Endothelial cell of umbilical vein (primary cell): ENCODE data around the gene CYFIP1. TPM values are rescaled to one million over a fixed set of nuclear protein-coding genes. Genes with fewer than 3 reads are reported as not detected.
A peak's percentile ranks its signal among the peaks of the same experiment; 100 is the strongest.

Source experiments
- BruUV-seq: library from RNA; stranded (reverse); fragments of 400-500 nt; replicated peaks from 2 replicates; lab custom pipeline; 2021; lab: Mats Ljungman, UMichigan
- CTCF ChIA-PET: fragments of 300-600, 350-600 bp; sonication (Branson Sonifier 250); formaldehyde crosslinking; loops from one replicate; lab custom pipeline; 2021; ENCODE audit warnings: antibody characterized with exemption, inconsistent platforms; lab: Charles Lee
- POLR2A ChIA-PET: fragments of 300-600, 350-600 bp; sonication (Branson Sonifier 250); formaldehyde crosslinking; loops from one replicate; lab custom pipeline; 2021; ENCODE audit warnings: antibody characterized with exemption, inconsistent platforms; lab: Charles Lee
- DNase-seq: peaks from one replicate; pipeline ENCODE4 v3.0.0-alpha.2; 2011; ENCODE audit warnings: low read depth, low spot score
- FAIRE-seq: peaks from 2 replicates; lab custom pipeline; 2011; peaks lifted over from hg19 to GRCh38; lab: Jason Lieb, UNC
- H2AFZ ChIP-seq: 2 replicates; pipeline ENCODE4 v1.6.0; 2012; ENCODE audit warnings: low read depth, low read length, control low read depth, inconsistent platforms
- H3K27ac ChIP-seq: 2 replicates; pipeline ENCODE4 v1.5.1; 2011; ENCODE audit warnings: low read depth, mild to moderate bottlenecking, control low read depth, low read length, moderate library complexity; ENCODE audit not compliant: insufficient read depth
- H3K27me3 ChIP-seq, 2 experiments: 2 replicates each; pipeline versions ENCODE4 v1.6.0 to v1.6.1; 2011; ENCODE audit warnings: low read length in 2 of 2, mixed read lengths in 1 of 2; ENCODE audit not compliant: control insufficient read depth in 2 of 2, insufficient read depth in 2 of 2
- H3K36me3 ChIP-seq, 2 experiments: 2 replicates in 1 of 2; 3 replicates in 1 of 2; pipeline ENCODE4 v1.5.1; 2011; ENCODE audit warnings: low read length in 2 of 2, mild to moderate bottlenecking in 1 of 2, moderate library complexity in 1 of 2; ENCODE audit not compliant: control insufficient read depth in 2 of 2, insufficient read depth in 2 of 2; ENCODE audit errors: extremely low read depth in 1 of 2
- H3K4me1 ChIP-seq: 3 replicates; pipeline ENCODE4 v1.5.1; 2011; ENCODE audit warnings: mild to moderate bottlenecking, low read length; ENCODE audit not compliant: control insufficient read depth, insufficient read depth; ENCODE audit errors: extremely low read depth
- H3K4me2 ChIP-seq: 2 replicates; pipeline ENCODE4 v1.6.1; 2011; ENCODE audit warnings: low read length, control low read depth, mixed read lengths; ENCODE audit not compliant: insufficient read depth
- H3K4me3 ChIP-seq, 3 experiments: fragments of 200-600 bp in 1 of 3; sonication (generic), shearing (Covaris generic) in 1 of 3; replicated peaks in 1 of 3; 2 replicates each; pipeline ENCODE4 v1.5.1; 2011 to 2016; ENCODE audit warnings: control low read depth in 3 of 3, low read length in 3 of 3, mild to moderate bottlenecking in 2 of 3, inconsistent platforms in 1 of 3, low read depth in 1 of 3, moderate library complexity in 1 of 3; ENCODE audit not compliant: insufficient read depth in 1 of 3
- H3K79me2 ChIP-seq: 2 replicates; pipeline ENCODE4 v1.6.0; 2012; ENCODE audit warnings: low read length, inconsistent platforms; ENCODE audit not compliant: control insufficient read depth, insufficient read depth
- H3K9ac ChIP-seq: replicated peaks from 2 replicates; pipeline ENCODE3; 2011; ENCODE audit warnings: low read length, control low read depth; ENCODE audit not compliant: insufficient read depth; ENCODE audit errors: extremely low read depth
- H3K9me1 ChIP-seq: replicated peaks from 3 replicates; pipeline ENCODE4 v1.6.0; 2011; ENCODE audit warnings: mild to moderate bottlenecking, low read length; ENCODE audit not compliant: control insufficient read depth, insufficient read depth; ENCODE audit errors: extremely low read depth
- H3K9me3 ChIP-seq: replicated peaks from 2 replicates; pipeline ENCODE4 v1.5.1; 2012; ENCODE audit warnings: low read length, inconsistent platforms; ENCODE audit not compliant: control insufficient read depth, insufficient read depth
- H4K20me1 ChIP-seq: replicated peaks from 2 replicates; pipeline ENCODE3; 2011; ENCODE audit warnings: mild to moderate bottlenecking, low read length; ENCODE audit not compliant: control insufficient read depth, insufficient read depth; ENCODE audit errors: extremely low read depth
- CTCF ChIP-seq, 2 donors: IDR thresholded peaks; 1 replicate in 1 of 2; 2 replicates in 1 of 2; pipeline ENCODE4 v1.5.1; 2011; ENCODE audit warnings: low read length in 2 of 2, mild to moderate bottlenecking in 2 of 2, moderate library complexity in 2 of 2, control low read depth in 1 of 2, inconsistent platforms in 1 of 2, low read depth in 1 of 2; ENCODE audit not compliant: insufficient read depth in 1 of 2; ENCODE audit errors: extremely low read depth in 1 of 2
- JUN ChIP-seq: IDR thresholded peaks from 2 replicates; pipeline ENCODE4 v1.6.1; 2011; ENCODE audit warnings: borderline replicate concordance, low read depth; ENCODE audit not compliant: insufficient read length, insufficient read depth
- POLR2A ChIP-seq: IDR thresholded peaks from 2 replicates; pipeline ENCODE4 v1.6.1; 2012; ENCODE audit warnings: low read depth, mild to moderate bottlenecking, control low read depth, low read length
- POLR2AphosphoS5 ChIP-seq: IDR thresholded peaks from 2 replicates; pipeline ENCODE4 v1.6.1; 2012; ENCODE audit warnings: low read depth, mild to moderate bottlenecking, control low read depth, low read length, moderate library complexity; ENCODE audit not compliant: insufficient read depth
- dilution Hi-C: fragments of 300-500 bp; cut with MboI; formaldehyde crosslinking; loops from one replicate; pipeline ENCODE4 v1.15.0; 2019; ENCODE audit warnings: low sequenced_read_pairs; ENCODE audit not compliant: extremely low pct_ligation_motif_present
- intact Hi-C: fragments of 100-400 bp; cut with micrococcal nuclease; formaldehyde crosslinking; loops from one replicate; pipeline ENCODE4 v1.10.0; 2022
- polyA plus RNA-seq, 4 experiments: library from polyadenylated mRNA; depleted of rRNA in 3 of 4; stranded (reverse) in 3 of 4; unstranded in 1 of 4; fragments of >200 nt; gene quantifications; 2 replicates each; pipeline versions ENCODE4 v1.2.1 to v1.2.3, GENCODE V29; 2011 to 2012; ENCODE audit warnings: missing spikeins in 1 of 4
- total RNA-seq: library from RNA; stranded (reverse); gene quantifications from 2 replicates; pipeline ENCODE4 v1.2.3, GENCODE V29; 2021

The CYFIP1 gene
- total and polyA plus RNA-seq, 2 donors (not counting 3 experiments of a cell fraction or from before 2014, with no cell fraction given): 81.4 to 158 TPM

- Histone ChIP-seq H3K27ac (peak within 1 kb of the TSS; percentile 92), H3K9me1 (no peaks in the 10 kb centered on the region), H3K4me3 (peak within 1 kb of the TSS; percentile 69 to 98 (median 87)), H3K79me2 (peaks cover 46% of the 10 kb centered on the region), H3K9ac (peak within 1 kb of the TSS; percentile 88), H4K20me1 (peaks cover 4% of the 10 kb centered on the region), H2AFZ (peak within 1 kb of the TSS; percentile 92), H3K9me3 (no peaks in the 10 kb centered on the region), H3K36me3 (peaks cover 2 to 5% of the 10 kb centered on the region in 2 experiments), H3K4me2 (peak within 1 kb of the TSS; percentile 96), H3K4me1 (peaks cover 15% of the 10 kb centered on the region), H3K27me3 (no peaks in the 10 kb centered on the region)
- ChIA-PET CTCF (interaction anchor here (0.6 to 1.8 kb wide), 3 partner anchors 13 to 198 kb away, joined by 3 to 6 read pairs (median 3); no protein-coding TSS in a partner anchor), POLR2A (interaction anchor here (0.6 to 1.0 kb wide), 4 partner anchors 8 to 395 kb away, joined by 3 to 4 read pairs (median 3); partner anchors contain the start of gene NIPA1)
- DNase-seq (peak; percentile 99), FAIRE-seq (peak; percentile 96)
- BruUV-seq: no TSS peak
- intact Hi-C loops: loop anchor here (1.0 to 2.0 kb wide), 2 partner anchors 51 to 140 kb away; no protein-coding TSS in a partner anchor
- TF ChIP-seq CTCF (IDR thresholded peaks at IDR 0.05; ENCODE audit: extremely low read depth in 1 of 2, insufficient read depth in 1 of 2, low read depth in 1 of 2, low read length in 2 of 2): peak in 1 of 2 donors; percentile 12
- TF ChIP-seq POLR2A: peak; percentile 66
- TF ChIP-seq POLR2AphosphoS5: peak; percentile 31
- TF ChIP-seq JUN: no peak
- dilution Hi-C loops: no loop called here
These were observed 141.7 kb downstream of the CYFIP1 start, which contains the start of gene NIPA2 for GRCh38 chr15:22838292-22839042. NIPA2 (plus strand) TSS chr15:22838666; CDS start chr15:22851732, 13,066 bp downstream.
